Activated CD4-positive, alpha-beta T cell treated with anti-CD3 and anti-CD28 coated beads, Interleukin-2, amount 10 ng/mL, durations not matched to agents 24 days and 14 days (primary cell): ENCODE measurements around the gene PGLYRP3. TPM values are rescaled to one million over a fixed set of nuclear protein-coding genes. Genes with fewer than 3 reads are reported as not detected.

ENCODE experiments used
- DNase-seq: peaks from one replicate; pipeline ENCODE4 v3.0.0; 2022
- H3K27ac Mint-ChIP-seq: one replicate; pipeline ENCODE4 v1.8.0; 2022; ENCODE audit warnings: mild to moderate bottlenecking, mixed read lengths
- H3K27me3 Mint-ChIP-seq: one replicate; pipeline ENCODE4 v1.8.0; 2022; ENCODE audit warnings: mixed read lengths
- H3K36me3 Mint-ChIP-seq: one replicate; pipeline ENCODE4 v1.8.0; 2022; ENCODE audit warnings: low read depth, mild to moderate bottlenecking, mixed read lengths
- H3K4me1 Mint-ChIP-seq: one replicate; pipeline ENCODE4 v1.8.0; 2021; ENCODE audit warnings: mixed read lengths
- H3K4me3 Mint-ChIP-seq: one replicate; pipeline ENCODE4 v1.8.0; 2022; ENCODE audit warnings: mild to moderate bottlenecking, moderate library complexity, mixed read lengths
- H3K9me3 Mint-ChIP-seq: one replicate; pipeline ENCODE4 v1.8.0; 2021; ENCODE audit warnings: mixed read lengths
- intact Hi-C: fragments of 100-400 bp; cut with micrococcal nuclease; formaldehyde crosslinking; loops from one replicate; pipeline ENCODE4 v1.15.1; 2023
- total RNA-seq: library from RNA; stranded (reverse); gene quantifications from 2 replicates; pipeline ENCODE4 v1.2.3, GENCODE V29; 2022

The PGLYRP3 gene, protein sequence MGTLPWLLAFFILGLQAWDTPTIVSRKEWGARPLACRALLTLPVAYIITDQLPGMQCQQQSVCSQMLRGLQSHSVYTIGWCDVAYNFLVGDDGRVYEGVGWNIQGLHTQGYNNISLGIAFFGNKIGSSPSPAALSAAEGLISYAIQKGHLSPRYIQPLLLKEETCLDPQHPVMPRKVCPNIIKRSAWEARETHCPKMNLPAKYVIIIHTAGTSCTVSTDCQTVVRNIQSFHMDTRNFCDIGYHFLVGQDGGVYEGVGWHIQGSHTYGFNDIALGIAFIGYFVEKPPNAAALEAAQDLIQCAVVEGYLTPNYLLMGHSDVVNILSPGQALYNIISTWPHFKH
- total RNA-seq = not detected in 2 replicates

DNA sequence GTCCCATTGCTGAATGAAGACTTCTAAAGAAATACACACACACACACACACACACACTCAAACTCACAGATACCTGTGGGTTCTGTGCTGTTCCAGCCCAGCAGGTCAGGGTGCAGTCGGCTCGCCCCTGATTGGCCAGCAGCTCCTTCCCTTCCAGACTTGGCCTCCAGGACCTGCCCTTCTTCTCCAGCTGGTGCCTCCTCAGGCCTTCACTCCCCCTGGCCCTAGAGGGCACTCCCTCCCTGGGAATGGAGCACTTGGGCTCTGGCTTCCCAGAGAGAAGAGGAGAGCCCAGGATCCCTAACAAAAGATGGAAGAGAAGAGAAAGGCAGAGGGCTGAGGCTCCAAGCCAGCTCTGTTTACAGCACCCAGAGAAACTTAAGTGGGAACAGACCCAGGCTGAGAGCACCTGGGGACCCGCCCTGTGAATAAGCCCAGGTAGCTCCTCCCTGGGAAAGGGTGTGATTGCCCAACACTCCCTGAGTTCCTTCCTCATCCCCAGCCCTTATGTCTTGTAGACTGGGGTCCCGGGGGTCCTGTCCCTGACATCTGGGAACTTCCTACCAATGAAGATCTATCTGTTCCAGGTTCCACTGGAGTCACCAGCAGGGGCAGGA, at the start of gene PGLYRP3:
Gene PGLYRP3 (minus strand): TSS at position 383 of the 617 bp plus-strand sequence. CDS start 2,287 bp downstream, outside the sequence.
- Mint-ChIP-seq H3K36me3 (no peaks in the 10 kb centered on the region), H3K9me3 (no peaks in the 10 kb centered on the region), H3K27me3 (peaks cover 7% of the 10 kb centered on the region), H3K4me1 (no peaks in the 10 kb centered on the region), H3K4me3 (no peak within 1 kb of the TSS), H3K27ac (no peak within 1 kb of the TSS)
- DNase-seq = no peak
- intact Hi-C loops = no loop called here

DNA sequence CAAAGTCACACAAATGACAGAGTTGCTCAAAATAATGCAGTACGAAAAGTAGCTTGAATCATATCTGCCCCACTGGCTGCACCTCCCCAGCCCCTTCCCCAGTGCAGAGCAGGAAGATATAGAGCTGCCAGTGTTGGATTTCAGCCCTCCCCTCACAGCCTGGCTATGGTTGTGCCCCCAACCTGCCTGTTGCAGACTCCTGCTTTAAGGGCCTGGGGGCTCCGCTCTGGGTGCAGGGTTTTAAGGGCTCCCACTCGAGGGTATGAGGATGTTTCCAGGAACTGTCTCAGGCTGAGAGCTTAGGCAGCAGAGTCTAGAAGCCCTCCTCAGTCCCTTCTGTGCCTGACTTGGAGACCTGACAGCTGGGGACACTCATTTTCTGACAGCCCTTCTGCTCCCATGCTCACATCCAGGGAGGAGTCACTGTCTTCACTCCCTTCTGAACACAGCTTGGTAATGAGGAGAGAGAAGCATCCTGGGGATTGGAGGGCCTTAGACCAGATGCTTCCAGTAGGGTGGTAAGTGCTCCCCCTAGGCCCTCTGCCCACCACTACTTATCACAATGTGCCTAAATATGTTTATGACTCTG, 49.5 kb upstream of the PGLYRP3 start:
- Mint-ChIP-seq H3K9me3 (no peaks in the 10 kb centered on the region), H3K4me3 (no peak overlapping the region), H3K27me3 (peaks cover 11% of the 10 kb centered on the region), H3K36me3 (no peaks in the 10 kb centered on the region), H3K4me1 (peaks cover 4% of the 10 kb centered on the region), H3K27ac (no peak overlapping the region)
- no peak for DNase-seq
- intact Hi-C loops = no loop called here

DNA sequence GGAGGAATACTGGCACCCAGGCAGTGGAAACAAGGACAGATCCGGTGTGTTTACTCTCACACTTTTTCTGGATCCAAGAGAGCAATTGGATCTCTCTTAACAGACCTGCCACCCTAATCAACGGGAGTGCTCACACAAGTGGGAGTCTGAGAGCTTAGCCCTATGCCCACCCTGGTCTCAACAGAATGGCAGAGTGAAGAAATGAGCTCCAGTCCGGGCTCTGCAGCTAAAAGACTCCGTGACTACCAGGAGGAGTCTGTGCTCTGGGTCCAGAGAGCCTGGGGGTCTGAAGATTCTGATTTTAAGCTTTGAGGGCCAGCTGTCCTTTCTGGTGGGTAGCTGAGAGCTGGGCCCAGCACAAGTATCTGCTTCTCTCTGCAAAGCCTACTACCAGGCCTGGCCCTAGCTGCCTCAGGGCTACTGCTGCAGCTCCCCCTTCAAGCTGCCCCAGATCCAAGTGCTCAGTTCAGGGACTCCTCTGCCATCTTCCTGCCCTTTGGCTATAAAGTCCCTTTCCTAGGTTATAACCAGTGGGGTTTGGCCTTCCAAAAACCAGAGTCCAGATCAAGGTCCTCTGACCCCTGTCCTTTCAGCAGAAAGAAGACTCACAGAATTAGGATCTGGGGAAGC, 48.8 kb upstream of the PGLYRP3 start:
- H3K4me3 Mint-ChIP-seq = no peak overlapping the region
- no peak overlapping the region for H3K27ac Mint-ChIP-seq
- DNase-seq = no peak
- H3K9me3 Mint-ChIP-seq = no peaks in the 10 kb centered on the region
- H3K36me3 Mint-ChIP-seq = no peaks in the 10 kb centered on the region
- intact Hi-C loops = no loop called here
- peaks cover 7% of the 10 kb centered on the region for H3K4me1 Mint-ChIP-seq
- H3K27me3 Mint-ChIP-seq = peaks cover 11% of the 10 kb centered on the region

DNA sequence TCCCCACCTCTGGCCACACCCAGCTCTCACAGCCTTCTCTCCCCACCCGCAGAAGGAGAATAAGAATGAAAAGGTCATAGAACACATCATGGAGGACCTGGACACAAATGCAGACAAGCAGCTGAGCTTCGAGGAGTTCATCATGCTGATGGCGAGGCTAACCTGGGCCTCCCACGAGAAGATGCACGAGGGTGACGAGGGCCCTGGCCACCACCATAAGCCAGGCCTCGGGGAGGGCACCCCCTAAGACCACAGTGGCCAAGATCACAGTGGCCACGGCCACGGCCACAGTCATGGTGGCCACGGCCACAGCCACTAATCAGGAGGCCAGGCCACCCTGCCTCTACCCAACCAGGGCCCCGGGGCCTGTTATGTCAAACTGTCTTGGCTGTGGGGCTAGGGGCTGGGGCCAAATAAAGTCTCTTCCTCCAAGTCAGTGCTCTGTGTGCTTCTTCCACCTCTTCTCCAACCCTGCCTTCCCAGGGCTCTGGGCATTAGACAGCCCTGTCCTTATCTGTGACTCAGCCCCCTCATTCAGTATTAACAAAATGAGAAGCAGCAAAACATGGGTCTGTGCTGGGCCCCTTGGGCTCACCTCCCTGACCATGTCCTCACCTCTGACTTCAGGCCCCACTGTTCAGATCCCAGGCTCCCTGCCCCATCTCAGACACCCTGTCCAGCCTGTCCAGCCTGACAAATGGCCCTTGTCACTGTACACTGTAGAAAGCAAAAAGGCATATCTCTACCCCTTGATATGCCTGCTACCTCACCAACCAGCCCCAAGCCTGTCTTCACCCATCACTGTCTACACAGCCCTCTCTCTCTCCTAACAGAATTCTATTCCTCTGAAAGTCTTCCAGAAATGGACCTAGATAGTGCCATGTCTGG, 48.1 kb upstream of the PGLYRP3 start:
- peaks cover 7% of the 10 kb centered on the region for H3K4me1 Mint-ChIP-seq
- no peaks in the 10 kb centered on the region for H3K9me3 Mint-ChIP-seq
- no peak overlapping the region for H3K27ac Mint-ChIP-seq
- no peaks in the 10 kb centered on the region for H3K36me3 Mint-ChIP-seq
- no peak for DNase-seq
- H3K4me3 Mint-ChIP-seq = no peak overlapping the region
- intact Hi-C loops = no loop called here
- H3K27me3 Mint-ChIP-seq = peaks cover 9% of the 10 kb centered on the region

DNA sequence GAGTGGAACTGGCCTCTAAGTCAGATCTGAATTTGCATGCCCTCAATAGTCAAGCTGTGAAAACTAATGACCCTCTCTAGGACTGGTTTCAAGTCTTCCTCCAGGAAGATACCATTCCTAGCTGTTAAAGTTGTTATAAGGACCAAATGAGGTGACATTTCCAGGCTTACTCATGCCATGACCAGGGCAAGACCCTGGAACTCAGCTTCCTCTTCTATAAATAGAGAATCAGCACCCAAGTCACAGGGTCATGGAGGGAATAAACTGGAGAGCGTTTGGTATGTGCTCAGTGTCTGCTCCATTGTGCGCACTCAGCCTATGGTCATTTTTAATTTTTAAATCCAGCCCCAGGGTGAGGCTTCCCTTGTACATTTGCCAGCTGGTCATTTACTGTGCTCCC, 47.4 kb upstream of the PGLYRP3 start:
- Mint-ChIP-seq H3K4me1 (peaks cover 7% of the 10 kb centered on the region), H3K36me3 (no peaks in the 10 kb centered on the region), H3K27ac (no peak overlapping the region), H3K9me3 (no peaks in the 10 kb centered on the region), H3K27me3 (peaks cover 9% of the 10 kb centered on the region), H3K4me3 (no peak overlapping the region)
- no peak for DNase-seq
- intact Hi-C loops = no loop called here

DNA sequence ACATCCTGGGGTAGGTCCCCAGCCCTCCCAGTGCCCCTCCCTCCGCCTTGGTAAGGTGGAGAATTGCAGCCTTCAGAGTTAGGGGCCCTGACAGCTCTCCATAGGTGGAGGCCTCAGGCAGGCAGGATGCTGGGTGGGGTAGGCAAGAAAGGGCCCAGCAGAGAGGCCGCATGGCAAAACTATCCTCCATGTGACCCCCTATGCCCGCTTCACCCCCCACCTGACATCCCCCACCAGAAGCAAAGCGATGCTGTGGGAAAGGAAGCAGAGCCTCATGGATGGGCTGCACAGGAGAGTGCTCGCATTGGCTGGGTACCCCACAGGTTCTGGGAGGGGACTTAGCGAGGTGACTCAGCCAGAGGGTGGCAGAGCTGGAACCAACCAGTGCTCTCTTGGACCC, 46.5 kb upstream of the PGLYRP3 start:
- no peak for DNase-seq
- Mint-ChIP-seq H3K27ac (no peak overlapping the region), H3K4me3 (no peak overlapping the region), H3K36me3 (no peaks in the 10 kb centered on the region), H3K4me1 (peaks cover 7% of the 10 kb centered on the region), H3K9me3 (no peaks in the 10 kb centered on the region), H3K27me3 (peaks cover 6% of the 10 kb centered on the region)
- intact Hi-C loops = no loop called here

DNA sequence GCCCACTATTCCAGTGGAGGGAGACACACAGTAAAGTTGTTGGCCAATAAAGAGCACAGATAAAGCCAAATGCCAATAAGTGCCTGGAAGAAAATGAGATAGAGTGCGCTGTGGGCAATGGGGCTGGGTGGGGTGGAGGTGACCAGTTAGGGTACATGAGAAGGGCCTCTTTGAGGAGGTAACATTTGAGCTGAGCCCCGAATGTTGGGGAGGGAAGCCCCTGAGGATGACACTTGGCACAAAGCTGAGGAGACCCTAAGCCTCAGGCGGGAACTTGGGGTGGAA, 45.9 kb upstream of the PGLYRP3 start:
- Mint-ChIP-seq H3K4me1 (peaks cover 7% of the 10 kb centered on the region), H3K36me3 (no peaks in the 10 kb centered on the region), H3K9me3 (no peaks in the 10 kb centered on the region), H3K27me3 (peaks cover 6% of the 10 kb centered on the region), H3K27ac (no peak overlapping the region), H3K4me3 (no peak overlapping the region)
- intact Hi-C loops = no loop called here
- no peak for DNase-seq

DNA sequence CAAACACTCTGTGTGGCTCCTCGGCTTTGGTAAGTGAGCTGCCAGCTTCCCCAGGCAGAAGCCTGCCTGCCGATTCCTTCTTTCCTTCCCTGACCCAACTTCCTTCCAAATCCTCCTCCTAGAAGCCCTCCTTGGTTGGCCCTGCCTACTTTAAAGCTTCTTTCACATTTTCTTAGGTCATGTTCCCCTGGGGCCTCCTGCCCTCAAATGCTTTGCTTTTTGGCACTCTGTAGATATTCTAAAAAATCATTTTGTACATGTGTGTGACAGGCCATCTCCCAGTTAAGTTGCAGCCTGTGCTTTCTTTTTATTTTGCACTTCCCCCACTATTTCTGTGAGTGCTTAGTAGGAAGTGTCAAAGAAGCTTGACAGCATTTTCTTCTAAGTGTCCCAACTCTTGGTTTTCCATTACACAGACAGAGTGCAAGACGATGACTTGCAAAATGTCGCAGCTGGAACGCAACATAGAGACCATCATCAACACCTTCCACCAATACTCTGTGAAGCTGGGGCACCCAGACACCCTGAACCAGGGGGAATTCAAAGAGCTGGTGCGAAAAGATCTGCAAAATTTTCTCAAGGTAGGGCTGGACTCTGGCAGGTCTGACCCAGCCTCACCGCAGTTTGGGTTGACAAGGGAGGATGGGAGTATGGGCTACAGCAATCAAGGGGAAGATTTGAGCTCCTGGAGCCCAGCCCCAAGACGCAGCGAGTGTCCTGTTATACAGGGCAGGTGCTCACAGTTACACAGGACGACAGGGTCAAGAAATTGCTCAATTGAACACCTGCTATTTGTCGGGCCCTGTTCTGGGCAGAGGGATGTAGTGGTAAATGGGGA, 45.3 kb upstream of the PGLYRP3 start, which contains the start of gene S100A9:
Gene S100A9 (plus strand): TSS at position 2 of the 838 bp plus-strand sequence. CDS start 430 bp downstream, at position 432.
- no peak for DNase-seq
- peaks cover 1% of the 10 kb centered on the region for H3K27me3 Mint-ChIP-seq
- H3K9me3 Mint-ChIP-seq = no peaks in the 10 kb centered on the region
- no peak within 1 kb of the TSS for H3K4me3 Mint-ChIP-seq
- intact Hi-C loops = no loop called here
- no peak within 1 kb of the TSS for H3K27ac Mint-ChIP-seq
- no peaks in the 10 kb centered on the region for H3K36me3 Mint-ChIP-seq
- peaks cover 7% of the 10 kb centered on the region for H3K4me1 Mint-ChIP-seq

DNA sequence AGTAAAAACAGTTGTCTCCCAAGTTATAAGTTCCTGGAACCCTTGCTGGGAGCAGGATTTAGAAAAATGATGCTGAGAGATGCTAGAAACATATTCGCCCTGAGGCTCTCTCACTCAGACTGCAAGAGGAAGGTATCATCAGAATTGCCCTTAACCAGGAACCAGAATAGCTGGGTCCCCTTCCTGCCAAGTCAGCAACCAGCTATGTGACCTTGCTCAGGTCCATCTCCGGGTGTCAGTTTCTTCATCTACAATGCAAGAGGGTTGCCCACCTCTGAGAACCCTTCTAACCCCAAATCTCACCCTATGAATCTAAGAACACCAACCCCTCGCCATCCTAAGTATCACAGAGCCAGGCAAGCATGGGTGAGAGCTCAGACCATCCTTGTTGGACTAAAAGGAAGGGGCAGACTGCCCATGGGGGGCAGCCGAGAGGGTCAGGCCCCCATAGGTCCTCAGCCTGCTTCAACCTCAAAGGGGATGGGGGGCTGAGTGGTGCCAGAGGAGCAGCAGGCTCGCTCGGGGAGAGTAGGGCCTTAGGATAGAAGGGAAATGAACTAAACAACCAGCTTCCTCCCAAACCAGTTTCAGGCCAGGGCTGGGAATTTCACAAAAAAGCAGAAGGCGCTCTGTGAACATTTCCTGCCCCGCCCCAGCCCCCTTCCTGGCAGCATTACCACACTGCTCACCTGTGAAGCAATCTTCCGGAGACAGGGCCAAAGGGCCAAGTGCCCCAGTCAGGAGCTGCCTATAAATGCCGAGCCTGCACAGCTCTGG, 44.5 kb upstream of the PGLYRP3 start:
- no peaks in the 10 kb centered on the region for H3K27me3 Mint-ChIP-seq
- H3K4me1 Mint-ChIP-seq = peaks cover 7% of the 10 kb centered on the region
- intact Hi-C loops = no loop called here
- H3K9me3 Mint-ChIP-seq = no peaks in the 10 kb centered on the region
- no peak overlapping the region for H3K4me3 Mint-ChIP-seq
- H3K27ac Mint-ChIP-seq = no peak overlapping the region
- H3K36me3 Mint-ChIP-seq = no peaks in the 10 kb centered on the region
- peak; percentile 60 for DNase-seq

DNA sequence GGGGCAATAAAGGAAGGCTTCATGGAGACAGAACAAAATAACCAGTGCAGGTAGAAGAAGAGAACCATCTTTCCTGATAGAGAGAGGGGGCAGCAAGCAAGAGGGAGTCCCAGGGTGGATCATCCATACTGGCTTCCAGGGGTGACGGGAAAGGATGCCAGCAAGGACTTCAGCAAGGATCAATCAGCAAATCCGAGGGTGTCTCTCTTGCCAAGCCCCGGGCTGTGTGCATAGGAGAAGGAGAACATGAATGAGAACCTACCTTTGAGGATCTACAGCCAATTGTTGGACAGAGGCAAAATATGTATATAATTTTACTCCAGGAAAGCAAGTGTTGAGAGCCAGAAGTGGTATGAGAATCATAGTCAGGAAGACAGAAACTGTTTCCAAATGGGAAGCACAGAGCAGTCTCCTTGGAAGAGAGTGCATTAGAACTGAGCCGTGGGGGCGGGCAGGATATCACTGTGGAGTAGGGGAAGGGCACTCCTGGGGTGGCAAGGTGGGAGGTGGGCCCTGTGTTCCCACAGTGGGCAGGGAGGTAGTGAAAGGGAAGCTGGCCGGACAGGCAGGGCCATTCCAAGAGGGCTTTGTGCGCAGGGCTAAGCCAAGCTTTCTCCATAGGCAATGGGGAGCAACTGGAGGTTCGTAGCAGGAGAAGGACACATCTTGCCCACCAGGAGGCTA, 43.8 kb upstream of the PGLYRP3 start:
- DNase-seq = no peak
- intact Hi-C loops = no loop called here
- H3K9me3 Mint-ChIP-seq = no peaks in the 10 kb centered on the region
- H3K36me3 Mint-ChIP-seq = no peaks in the 10 kb centered on the region
- no peaks in the 10 kb centered on the region for H3K27me3 Mint-ChIP-seq
- peaks cover 7% of the 10 kb centered on the region for H3K4me1 Mint-ChIP-seq
- no peak overlapping the region for H3K4me3 Mint-ChIP-seq
- no peak overlapping the region for H3K27ac Mint-ChIP-seq

DNA sequence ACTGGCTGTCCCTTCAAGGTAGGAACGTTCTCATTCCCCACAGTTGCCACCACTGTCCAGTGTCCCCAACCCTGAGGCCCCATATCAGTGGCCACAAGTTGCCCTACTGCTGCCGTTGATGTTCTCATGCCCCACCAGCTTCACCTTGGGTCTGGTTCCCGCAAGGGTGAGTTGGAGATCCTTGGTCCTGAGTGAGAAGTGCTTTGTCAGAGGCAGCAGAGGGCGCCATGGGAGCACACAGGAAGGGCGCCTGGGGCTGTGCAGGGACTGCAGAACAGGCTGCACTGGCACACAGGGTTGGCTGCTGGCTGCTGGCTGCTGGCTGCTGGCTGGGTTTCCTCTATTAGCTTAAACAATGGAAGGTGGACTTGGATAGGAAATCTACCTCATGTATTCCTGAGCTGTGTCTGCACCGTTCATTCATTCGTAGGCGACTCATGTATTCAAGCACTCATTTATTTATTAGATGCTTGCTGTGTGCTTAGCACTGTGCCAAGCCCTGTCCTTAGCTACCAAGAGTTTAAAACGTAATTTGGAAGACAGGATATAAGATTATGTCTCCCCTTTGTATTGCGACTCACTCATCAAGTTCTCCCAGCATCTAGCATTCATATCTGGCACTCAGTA, 42.8 kb upstream of the PGLYRP3 start:
- no peak overlapping the region for H3K27ac Mint-ChIP-seq
- intact Hi-C loops = no loop called here
- H3K4me3 Mint-ChIP-seq = no peak overlapping the region
- DNase-seq = peak; percentile 79
- no peaks in the 10 kb centered on the region for H3K36me3 Mint-ChIP-seq
- no peaks in the 10 kb centered on the region for H3K9me3 Mint-ChIP-seq
- H3K4me1 Mint-ChIP-seq = peaks cover 7% of the 10 kb centered on the region
- peaks cover 2% of the 10 kb centered on the region for H3K27me3 Mint-ChIP-seq
